ENCODE data around the gene FHOD3.

DNA sequence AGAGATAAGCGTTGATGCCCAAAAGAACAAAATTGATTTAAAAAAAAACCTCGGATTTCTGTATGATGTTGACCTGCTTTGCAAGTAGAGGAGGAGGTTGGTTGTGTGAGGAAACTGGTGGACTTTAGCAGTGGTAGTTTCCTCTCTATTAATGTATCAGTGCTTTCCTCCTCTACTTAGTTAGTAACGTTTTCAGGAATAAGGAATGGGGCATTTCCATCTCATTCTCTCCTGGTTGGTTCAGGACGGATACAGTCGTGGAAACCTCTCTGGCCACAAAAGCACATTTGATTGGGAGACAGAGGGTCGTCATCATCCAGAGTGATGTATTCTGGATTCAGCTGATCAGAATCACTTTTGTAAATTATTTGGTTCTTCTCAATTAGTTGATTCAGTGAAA lies 1.5 kb downstream of the FHOD3 start:
- TF ChIP-seq, protein P1, sequence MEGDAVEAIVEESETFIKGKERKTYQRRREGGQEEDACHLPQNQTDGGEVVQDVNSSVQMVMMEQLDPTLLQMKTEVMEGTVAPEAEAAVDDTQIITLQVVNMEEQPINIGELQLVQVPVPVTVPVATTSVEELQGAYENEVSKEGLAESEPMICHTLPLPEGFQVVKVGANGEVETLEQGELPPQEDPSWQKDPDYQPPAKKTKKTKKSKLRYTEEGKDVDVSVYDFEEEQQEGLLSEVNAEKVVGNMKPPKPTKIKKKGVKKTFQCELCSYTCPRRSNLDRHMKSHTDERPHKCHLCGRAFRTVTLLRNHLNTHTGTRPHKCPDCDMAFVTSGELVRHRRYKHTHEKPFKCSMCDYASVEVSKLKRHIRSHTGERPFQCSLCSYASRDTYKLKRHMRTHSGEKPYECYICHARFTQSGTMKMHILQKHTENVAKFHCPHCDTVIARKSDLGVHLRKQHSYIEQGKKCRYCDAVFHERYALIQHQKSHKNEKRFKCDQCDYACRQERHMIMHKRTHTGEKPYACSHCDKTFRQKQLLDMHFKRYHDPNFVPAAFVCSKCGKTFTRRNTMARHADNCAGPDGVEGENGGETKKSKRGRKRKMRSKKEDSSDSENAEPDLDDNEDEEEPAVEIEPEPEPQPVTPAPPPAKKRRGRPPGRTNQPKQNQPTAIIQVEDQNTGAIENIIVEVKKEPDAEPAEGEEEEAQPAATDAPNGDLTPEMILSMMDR (IDR thresholded peaks at IDR 0.05) = no peak
- TF ChIP-seq EZH2 (IDR thresholded peaks at IDR 0.05; ENCODE audit: borderline replicate concordance, insufficient read depth, low read depth, low read length, poor library complexity, severe bottlenecking) = no peak

Data from B cell (primary cell).